CD4-positive, alpha-beta T cell (primary cell): ENCODE measurements around the gene MMS19. TPM values are rescaled to one million over a fixed set of nuclear protein-coding genes. Genes with fewer than 3 reads are reported as not detected.

Experiments
- ATAC-seq: fragments of 200-7000 bp; cut with Tn5 transposase; one replicate; pipeline ENCODE4 v1.10.0; 2022; ENCODE audit warnings: mild to moderate bottlenecking; ENCODE audit not compliant: poor library complexity
- CTCF ChIA-PET: fragments of 350-600 bp; sonication (Branson Sonifier 250); formaldehyde crosslinking; loops from one replicate; lab custom pipeline; 2021; ENCODE audit warnings: antibody characterized with exemption, inconsistent platforms; lab: Charles Lee
- POLR2A ChIA-PET: fragments of 350-600 bp; sonication (Branson Sonifier 250); formaldehyde crosslinking; loops from one replicate; lab custom pipeline; 2021; ENCODE audit warnings: antibody characterized with exemption, inconsistent platforms; lab: Charles Lee
- DNase-seq, 14 experiments: peaks; one replicate each; pipeline ENCODE4 v3.0.0-alpha.2; 2013 to 2020; ENCODE audit warnings: mixed read lengths in 2 of 14
- H3K27ac ChIP-seq, 2 donors: one replicate each; pipeline versions ENCODE4 v1.5.1 to v1.7.0; 2013; ENCODE audit warnings: low read length in 2 of 2, low read depth in 1 of 2, mild to moderate bottlenecking in 1 of 2
- H3K27me3 ChIP-seq, 2 experiments: 1 replicate in 1 of 2; 2 replicates in 1 of 2; pipeline versions ENCODE4 v1.6.1 to v1.7.0; 2013; ENCODE audit warnings: low read length in 2 of 2, control low read depth in 1 of 2, mild to moderate bottlenecking in 1 of 2, moderate library complexity in 1 of 2; ENCODE audit not compliant: insufficient read depth in 2 of 2, control insufficient read depth in 1 of 2
- H3K36me3 ChIP-seq: one replicate; pipeline ENCODE4 v1.6.1; 2013; ENCODE audit warnings: low read length, control low read depth; ENCODE audit not compliant: insufficient read depth
- H3K4me1 ChIP-seq: one replicate; pipeline ENCODE4 v1.6.1; 2013; ENCODE audit warnings: low read length, control low read depth; ENCODE audit not compliant: insufficient read depth
- H3K4me3 ChIP-seq: one replicate; pipeline ENCODE4 v1.5.1; 2013; ENCODE audit warnings: mild to moderate bottlenecking, low read length, moderate library complexity
- H3K9me3 ChIP-seq, 2 experiments: 1 replicate in 1 of 2; 2 replicates in 1 of 2; pipeline versions ENCODE4 v1.6.1 to v1.7.0; 2013; ENCODE audit warnings: low read length in 2 of 2, mild to moderate bottlenecking in 2 of 2, control low read depth in 1 of 2, moderate library complexity in 1 of 2; ENCODE audit not compliant: control insufficient read depth in 1 of 2, insufficient read depth in 1 of 2
- H3K27ac Mint-ChIP-seq: one replicate; pipeline ENCODE4 v1.8.0; 2020; ENCODE audit warnings: mixed read lengths
- H3K27me3 Mint-ChIP-seq: one replicate; pipeline ENCODE4 v1.8.0; 2021; ENCODE audit warnings: mixed read lengths
- H3K36me3 Mint-ChIP-seq: one replicate; pipeline ENCODE4 v1.8.0; 2021; ENCODE audit warnings: low read depth, mixed read lengths
- H3K4me1 Mint-ChIP-seq: one replicate; pipeline ENCODE4 v1.8.0; 2021; ENCODE audit warnings: low read depth, mixed read lengths
- H3K4me3 Mint-ChIP-seq: one replicate; pipeline ENCODE4 v1.8.0; 2020; ENCODE audit warnings: mild to moderate bottlenecking, mixed read lengths
- H3K9me3 Mint-ChIP-seq: one replicate; pipeline ENCODE4 v1.8.0; 2020; ENCODE audit warnings: mixed read lengths
- CTCF ChIP-seq: fragments of 200-600 bp; IDR thresholded peaks from one replicate; pipeline ENCODE4 v1.8.0; 2022; ENCODE audit warnings: antibody characterized with exemption, mild to moderate bottlenecking
- intact Hi-C, 2 experiments: fragments of 100-400 bp; cut with DNase I in 1 of 2; cut with micrococcal nuclease in 1 of 2; formaldehyde crosslinking; loops; one replicate each; pipeline versions ENCODE4 v1.15.1 to v1.9.0; 2023 to 2025; cut with DNase I, micrococcal nuclease
- total RNA-seq, 174 experiments: library from RNA in 2 of 174; stranded (reverse) in 2 of 174; gene quantifications; one replicate each; pipeline ENCODE4 v1.2.3 and lab custom pipeline; 2021 to 2026

MMS19 gene
- total RNA-seq, 2 experiments from 2014 or later: 58.4 to 65.7 TPM

- H3K27me3 ChIP-seq: no peaks in the 10 kb centered on the region
- Mint-ChIP-seq H3K4me3 (peak overlapping the region; percentile 67), H3K27me3 (no peaks in the 10 kb centered on the region), H3K9me3 (no peaks in the 10 kb centered on the region), H3K27ac (peak overlapping the region; percentile 86), H3K36me3 (peaks cover 4% of the 10 kb centered on the region), H3K4me1 (peaks cover 53% of the 10 kb centered on the region)
- peaks cover 56% of the 10 kb centered on the region for H3K4me1 ChIP-seq
- intact Hi-C loops: no loop called here
- DNase-seq: peak in 1 of 14 experiments; percentile 51
- ATAC-seq: no peak
- H3K9me3 ChIP-seq: no peaks in the 10 kb centered on the region
- POLR2A ChIA-PET: no interaction called here
- H3K36me3 ChIP-seq: no peaks in the 10 kb centered on the region
- H3K4me3 ChIP-seq: no peak overlapping the region
- H3K27ac ChIP-seq: peak overlapping the region in 1 of 2 donors; percentile 48
- TF ChIP-seq CTCF: no peak
- CTCF ChIA-PET: interaction anchor here (1.2 kb wide), 1 partner anchor 10 kb away, joined by 3 read pairs; no protein-coding TSS in a partner anchor
Observed at GRCh38 chr10:97416565-97416964, 81.7 kb downstream of the MMS19 start.

- peaks cover 38% of the 10 kb centered on the region for H3K4me1 ChIP-seq
- H3K4me3 Mint-ChIP-seq: peak overlapping the region; percentile 18
- peaks cover 36% of the 10 kb centered on the region for H3K4me1 Mint-ChIP-seq
- no peaks in the 10 kb centered on the region for H3K27me3 ChIP-seq
- no peak for DNase-seq
- H3K36me3 ChIP-seq: no peaks in the 10 kb centered on the region
- no peak overlapping the region for H3K4me3 ChIP-seq
- no peak overlapping the region for H3K27ac ChIP-seq
- no peak for TF ChIP-seq CTCF
- ATAC-seq: no peak
- H3K27me3 Mint-ChIP-seq: no peaks in the 10 kb centered on the region
- peak overlapping the region; percentile 74 for H3K27ac Mint-ChIP-seq
- intact Hi-C loops: no loop called here
- H3K9me3 ChIP-seq: no peaks in the 10 kb centered on the region
- H3K36me3 Mint-ChIP-seq: no peaks in the 10 kb centered on the region
- POLR2A ChIA-PET: no interaction called here
- CTCF ChIA-PET: no interaction called here
- no peaks in the 10 kb centered on the region for H3K9me3 Mint-ChIP-seq
Observed at GRCh38 chr10:97412891-97413304, 85.3 kb downstream of the MMS19 start.

GRCh38 chr10:97411406-97411805 lies 86.8 kb downstream of the MMS19 start:
- Histone ChIP-seq H3K4me1 (peaks cover 41% of the 10 kb centered on the region), H3K27ac (no peak overlapping the region), H3K27me3 (no peaks in the 10 kb centered on the region), H3K9me3 (no peaks in the 10 kb centered on the region), H3K36me3 (no peaks in the 10 kb centered on the region), H3K4me3 (no peak overlapping the region)
- H3K36me3 Mint-ChIP-seq: no peaks in the 10 kb centered on the region
- ATAC-seq (no peak), DNase-seq (no peak)
- H3K4me1 Mint-ChIP-seq: peaks cover 34% of the 10 kb centered on the region
- no peak for TF ChIP-seq CTCF
- POLR2A ChIA-PET: interaction anchor here (1.5 kb wide), 1 partner anchor 10 kb away, joined by 8 read pairs; the partner anchor contains the start of gene RRP12
- intact Hi-C loops: no loop called here
- no peak overlapping the region for H3K27ac Mint-ChIP-seq
- H3K4me3 Mint-ChIP-seq: no peak overlapping the region
- no peaks in the 10 kb centered on the region for H3K9me3 Mint-ChIP-seq
- no peaks in the 10 kb centered on the region for H3K27me3 Mint-ChIP-seq
- CTCF ChIA-PET: interaction anchor here (0.8 to 1.1 kb wide), 2 partner anchors 14 to 143 kb away, joined by 3 read pairs; no protein-coding TSS in a partner anchor
